A549 (cell line): ENCODE results near the gene NFIA. TPM values are rescaled to one million over a fixed set of nuclear protein-coding genes. Genes with fewer than 3 reads are reported as not detected.

ENCODE experiments used
- ATAC-seq, 2 experiments: fragments of 200-7000 bp in 1 of 2; fragments of >200 bp in 1 of 2; cut with Nextera tagmentation in 1 of 2; cut with Tn5 transposase in 1 of 2; 3 replicates each; pipeline versions ENCODE4 v1.8.0 to v1.9.1; 2018 to 2020; ENCODE audit warnings: mild to moderate bottlenecking in 1 of 2, moderate library complexity in 1 of 2
- CTCF ChIA-PET: fragments of 300-600 bp; sonication (Branson Sonifier 250); formaldehyde crosslinking; extraction: SDS; loops from one replicate; lab custom pipeline; 2021; ENCODE audit warnings: antibody characterized with exemption, inconsistent platforms; lab: Yijun Ruan, JAX
- POLR2A ChIA-PET: fragments of 350-600 bp; formaldehyde crosslinking; extraction: SDS; loops from one replicate; lab custom pipeline; 2021; ENCODE audit warnings: antibody characterized with exemption, inconsistent platforms; lab: Yijun Ruan, JAX
- DNase-seq, 2 experiments: peaks; one replicate each; pipeline versions ENCODE4 v3.0.0 to v3.0.0-alpha.2; 2011 to 2016; ENCODE audit warnings: low read depth in 1 of 2, low spot score in 1 of 2
- FAIRE-seq: peaks from 2 replicates; lab custom pipeline; 2011; peaks lifted over from hg19 to GRCh38; lab: Jason Lieb, UNC
- H3K27ac ChIP-seq, 2 experiments: fragments of >200 bp; sonication (Bioruptor Twin); formaldehyde crosslinking; 3 replicates each; pipeline ENCODE4 v1.5.1; 2016 to 2017
- H3K4me1 ChIP-seq: fragments of >200 bp; sonication (Bioruptor Twin); formaldehyde crosslinking; 3 replicates; pipeline ENCODE4 v1.6.1; 2016
- H3K4me2 ChIP-seq: fragments of >200 bp; sonication (Bioruptor Twin); formaldehyde crosslinking; 3 replicates; pipeline ENCODE4 v1.6.1; 2016
- H3K4me3 ChIP-seq: fragments of >200 bp; sonication (Bioruptor Twin); formaldehyde crosslinking; 3 replicates; pipeline ENCODE4 v1.5.1; 2016
- H3K9me3 ChIP-seq: fragments of >200 bp; sonication (Bioruptor Twin); formaldehyde crosslinking; 3 replicates; pipeline ENCODE4 v1.6.1; 2016
- BHLHE40 ChIP-seq: IDR thresholded peaks from 2 replicates; pipeline ENCODE4 v1.6.1; 2012; ENCODE audit warnings: low read depth, low read length, inconsistent platforms
- CHD2 ChIP-seq: fragments of 150-350 bp; IDR thresholded peaks from 2 replicates; pipeline ENCODE4 v1.6.1; 2014; ENCODE audit warnings: low read length; ENCODE audit not compliant: partially characterized antibody
- EP300 ChIP-seq, 2 experiments: fragments of >200 bp; sonication (Bioruptor Twin); formaldehyde crosslinking; IDR thresholded peaks; 2 replicates in 1 of 2; 3 replicates in 1 of 2; pipeline ENCODE4 v1.6.1; 2016 to 2017
- ESRRA ChIP-seq: fragments of 150-350 bp; IDR thresholded peaks from 2 replicates; pipeline ENCODE4 v1.6.1; 2014; ENCODE audit warnings: mild to moderate bottlenecking, low read length, borderline replicate concordance
- HDAC2 ChIP-seq: fragments of 200-600 bp; sonication (generic); IDR thresholded peaks from 2 replicates; pipeline ENCODE4 v1.6.1; 2016
- HOXA7 ChIP-seq: fragments of 250-450 bp; sonication (Bioruptor Pico); IDR thresholded peaks from 2 replicates; pipeline ENCODE4 v1.5.0; 2020; ENCODE audit warnings: mild to moderate bottlenecking, moderate library complexity
- HOXB5 ChIP-seq: fragments of 250-450 bp; sonication (Bioruptor Pico); IDR thresholded peaks from 2 replicates; pipeline ENCODE4 v1.5.0; 2020; ENCODE audit warnings: mild to moderate bottlenecking, moderate library complexity
- JUNB ChIP-seq: fragments of >200 bp; sonication (Bioruptor Twin); formaldehyde crosslinking; IDR thresholded peaks from 2 replicates; pipeline ENCODE4 v1.6.1; 2016
- KDM5A ChIP-seq: fragments of 200-600 bp; sonication (generic); IDR thresholded peaks from 2 replicates; pipeline ENCODE4 v1.6.1; 2016; ENCODE audit warnings: antibody characterized with exemption, mild to moderate bottlenecking
- MAFK ChIP-seq: fragments of 450-650 bp; IDR thresholded peaks from 2 replicates; pipeline ENCODE4 v1.6.1; 2014; ENCODE audit not compliant: partially characterized antibody
- POLR2A ChIP-seq: IDR thresholded peaks from 2 replicates; pipeline ENCODE4 v1.6.1; 2012; ENCODE audit warnings: mild to moderate bottlenecking, low read length
- RFX5 ChIP-seq: fragments of 450-650 bp; IDR thresholded peaks from 2 replicates; pipeline ENCODE4 v1.7.1; 2014; ENCODE audit warnings: antibody characterized with exemption, mild to moderate bottlenecking, moderate library complexity
- SMC3 ChIP-seq: fragments of >200 bp; sonication (Bioruptor Twin); formaldehyde crosslinking; IDR thresholded peaks from 3 replicates; pipeline ENCODE4 v1.6.1; 2018; ENCODE audit warnings: inconsistent platforms
- TP53 ChIP-seq: fragments of 250-450 bp; sonication (Bioruptor Pico); IDR thresholded peaks from 2 replicates; pipeline ENCODE4 v1.5.0; 2021; ENCODE audit warnings: mild to moderate bottlenecking, moderate library complexity
- ZC3H11A ChIP-seq: fragments of 450-650 bp; IDR thresholded peaks from 2 replicates; pipeline ENCODE4 v1.6.1; 2014; ENCODE audit warnings: antibody characterized with exemption, mild to moderate bottlenecking
- ZSCAN20 ChIP-seq: fragments of 250-450 bp; sonication (Bioruptor Pico); IDR thresholded peaks from 2 replicates; pipeline ENCODE4 v1.8.0; 2022; ENCODE audit warnings: mild to moderate bottlenecking, moderate library complexity
- WGBS: methylation state at CpG from one replicate; pipeline ENCODE4 v1.1.6; 2017; ENCODE audit errors: missing lambda C conversion rate; 5-methylcytosine and 5-hydroxymethylcytosine counted together
- polyA plus RNA-seq, 4 experiments: library from polyadenylated mRNA; depleted of rRNA in 3 of 4; stranded (reverse); fragments of >200 nt; fragmentation: RNase III in 1 of 4; extraction: RNeasy Plus Mini Kit Qiagen cat#74134 plus additional on column Dnase treatment in 1 of 4; gene quantifications; 2 replicates in 3 of 4; 3 replicates in 1 of 4; pipeline ENCODE4 v1.2.3, GENCODE V29; 2011 to 2017
- TF ChIP-seq, protein P1 (sequence below): IDR thresholded peaks from 2 replicates; pipeline ENCODE4 v1.6.1; 2012
- TF ChIP-seq, protein P2 (sequence below): fragments of 450-650 bp; IDR thresholded peaks from 2 replicates; pipeline ENCODE4 v1.6.1; 2014; ENCODE audit warnings: antibody characterized with exemption
- TF ChIP-seq, protein P3 (sequence below): fragments of 200-600 bp; sonication (generic); IDR thresholded peaks from 2 replicates; pipeline ENCODE4 v1.6.1; 2016; ENCODE audit warnings: antibody characterized with exemption, mild to moderate bottlenecking, moderate library complexity

Gene NFIA
- polyA plus RNA-seq, 2 of the 4 experiments (the other 2 are of a cell fraction), result 6.5 to 25.8 TPM

DNA sequence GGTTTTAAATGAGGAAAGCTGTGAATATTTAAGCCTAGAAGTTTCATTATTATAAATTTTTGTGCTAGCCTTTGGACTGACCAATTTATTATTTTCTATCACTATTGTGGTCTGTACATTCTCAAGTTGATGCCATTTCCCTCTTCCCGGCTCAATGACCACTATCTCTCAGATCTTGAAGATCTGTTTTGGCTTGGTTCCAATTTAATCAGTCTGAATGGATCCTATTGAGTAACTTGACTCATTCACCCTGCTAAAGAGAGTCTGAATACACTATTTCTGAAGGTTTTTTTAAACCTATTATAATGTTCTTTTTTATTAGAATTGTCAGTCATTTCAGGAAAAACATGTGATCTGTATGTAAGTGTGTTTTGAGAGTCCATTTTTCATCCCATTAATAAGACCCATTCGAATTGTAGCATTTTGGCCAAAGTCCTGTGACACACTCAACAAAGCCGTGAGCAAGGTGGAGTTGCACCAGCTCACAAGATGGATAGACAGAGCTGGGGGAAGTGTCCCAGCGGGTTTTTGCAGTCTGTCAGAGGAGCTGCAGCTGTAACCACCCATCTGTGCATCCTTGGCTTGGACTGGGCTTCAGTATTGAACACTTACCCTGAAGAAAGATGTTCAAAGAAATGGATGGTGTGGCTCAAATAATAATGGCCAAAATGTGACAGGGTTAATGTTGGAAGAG, 145.6 kb downstream of the NFIA start:
- ChIA-PET POLR2A (no interaction called here), CTCF (interaction anchor here (0.7 kb wide), 1 partner anchor 43 kb away, joined by 3 read pairs; no protein-coding TSS in a partner anchor)
- Histone ChIP-seq H3K27ac (no peak overlapping the region), H3K9me3 (no peaks in the 10 kb centered on the region), H3K4me1 (peaks cover 48% of the 10 kb centered on the region)
- 84% methylated on average over 4 of the region's 4 CpGs for WGBS
- no peak for FAIRE-seq
- TF ChIP-seq MAFK (no peak), ZSCAN20 (CRISPR knock-in tag) (no peak), HDAC2 (no peak), JUNB (no peak), SMC3 (no peak), RFX5 (no peak)
- TF ChIP-seq, protein P1, sequence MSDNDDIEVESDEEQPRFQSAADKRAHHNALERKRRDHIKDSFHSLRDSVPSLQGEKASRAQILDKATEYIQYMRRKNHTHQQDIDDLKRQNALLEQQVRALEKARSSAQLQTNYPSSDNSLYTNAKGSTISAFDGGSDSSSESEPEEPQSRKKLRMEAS, result no peak
- TF ChIP-seq, all 56 proteins: peak for 0
- H3K4me3 ChIP-seq, result no peak overlapping the region
- DNase-seq, result no peak
- no peak overlapping the region for H3K4me2 ChIP-seq
- ATAC-seq, result no peak

DNA sequence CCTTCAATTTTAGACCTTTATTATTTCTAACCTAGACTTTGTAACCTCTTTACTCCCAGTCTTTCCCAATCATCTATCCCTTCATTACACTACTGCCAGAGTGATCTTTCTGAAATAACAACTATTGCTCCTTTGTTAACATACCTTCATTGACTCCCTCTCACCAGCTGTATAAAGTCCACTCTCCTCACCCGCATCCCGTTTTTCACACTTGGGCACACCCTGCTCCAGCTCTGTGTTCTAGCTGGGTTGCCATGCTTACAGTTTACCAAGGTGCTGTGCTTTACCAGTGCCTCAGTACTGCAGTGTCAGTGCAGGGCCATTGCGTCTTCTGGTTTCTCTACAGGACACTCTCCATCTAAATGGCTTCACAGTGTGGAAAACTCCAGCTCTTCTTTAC, 148.2 kb downstream of the NFIA start:
- H3K4me3 ChIP-seq, result no peak overlapping the region
- H3K4me2 ChIP-seq, result no peak overlapping the region
- peaks cover 30% of the 10 kb centered on the region for H3K4me1 ChIP-seq
- WGBS, result 66% methylated on average over 3 of the region's 3 CpGs
- no peaks in the 10 kb centered on the region for H3K9me3 ChIP-seq
- POLR2A ChIA-PET, result no interaction called here
- TF ChIP-seq, protein P2, sequence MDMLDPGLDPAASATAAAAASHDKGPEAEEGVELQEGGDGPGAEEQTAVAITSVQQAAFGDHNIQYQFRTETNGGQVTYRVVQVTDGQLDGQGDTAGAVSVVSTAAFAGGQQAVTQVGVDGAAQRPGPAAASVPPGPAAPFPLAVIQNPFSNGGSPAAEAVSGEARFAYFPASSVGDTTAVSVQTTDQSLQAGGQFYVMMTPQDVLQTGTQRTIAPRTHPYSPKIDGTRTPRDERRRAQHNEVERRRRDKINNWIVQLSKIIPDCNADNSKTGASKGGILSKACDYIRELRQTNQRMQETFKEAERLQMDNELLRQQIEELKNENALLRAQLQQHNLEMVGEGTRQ, result no peak
- DNase-seq, result no peak
- CTCF ChIA-PET, result no interaction called here
- H3K27ac ChIP-seq, result no peak overlapping the region
- no peak for FAIRE-seq
- peak in 1 of 2 experiments; percentile 40; a peak in 2 of 6 replicates for ATAC-seq

DNA sequence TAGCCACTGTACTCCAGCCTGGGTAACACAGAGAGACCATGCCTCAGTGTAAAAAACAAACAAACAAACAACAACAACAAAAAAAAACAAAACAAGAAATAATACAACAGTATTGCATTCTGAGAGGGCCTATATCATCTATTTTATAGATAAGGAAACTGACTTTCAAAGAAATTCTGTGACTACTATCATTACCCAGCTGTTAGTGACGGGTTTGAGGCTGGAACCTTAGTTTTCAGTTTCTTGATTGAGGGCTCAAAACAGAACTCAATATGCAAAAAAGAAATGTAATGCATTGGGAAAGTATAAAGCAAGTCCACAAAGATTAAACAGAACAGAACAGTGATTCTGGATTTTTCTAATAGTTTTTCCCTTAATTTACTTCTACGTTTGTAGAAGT, 149.4 kb downstream of the NFIA start:
- TF ChIP-seq KDM5A, result no peak
- no peak for TF ChIP-seq ZC3H11A
- TF ChIP-seq TP53 (CRISPR knock-in tag), result no peak
- no peak for TF ChIP-seq EP300 (IDR thresholded peaks at IDR 0.05)
- POLR2A ChIA-PET, result no interaction called here
- H3K4me2 ChIP-seq, result no peak overlapping the region
- ATAC-seq, result no peak
- no peak overlapping the region for H3K27ac ChIP-seq
- CTCF ChIA-PET, result no interaction called here
- H3K4me3 ChIP-seq, result no peak overlapping the region
- no peak for FAIRE-seq
- 96% methylated on average over 2 of the region's 2 CpGs for WGBS
- peaks cover 23% of the 10 kb centered on the region; the same call in 2 of the 3 replicates for H3K4me1 ChIP-seq
- DNase-seq, result no peak
- H3K9me3 ChIP-seq, result no peaks in the 10 kb centered on the region

DNA sequence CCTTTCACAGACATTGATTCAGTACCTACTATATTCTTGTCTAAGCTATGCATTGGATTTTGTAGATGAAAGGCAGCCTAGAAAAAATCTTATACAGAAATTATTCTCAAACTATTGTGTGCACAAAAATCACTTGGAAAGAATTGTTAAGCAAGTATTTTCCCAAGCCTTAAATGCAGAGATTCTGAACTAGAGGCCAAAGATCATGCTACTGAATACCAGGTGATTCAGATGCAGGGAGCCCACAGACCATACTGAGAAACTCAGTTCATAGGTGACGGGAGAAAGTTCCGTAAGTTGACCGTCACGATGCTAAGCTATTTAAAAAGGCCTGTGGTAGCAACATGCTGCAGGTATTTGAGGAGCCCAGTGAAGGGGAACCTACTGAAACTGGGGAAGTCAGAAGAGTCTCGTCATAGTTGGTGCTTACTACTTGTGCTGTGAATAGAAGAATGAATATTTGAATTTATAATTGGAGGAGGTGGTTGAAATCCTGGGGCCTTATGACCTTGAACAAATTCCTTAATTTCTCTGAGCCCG, 150.8 kb downstream of the NFIA start:
- no peak for ATAC-seq
- 96% methylated on average over 6 of the region's 6 CpGs for WGBS
- Histone ChIP-seq H3K4me3 (no peak overlapping the region), H3K27ac (no peak overlapping the region), H3K9me3 (no peaks in the 10 kb centered on the region), H3K4me1 (peaks cover 18% of the 10 kb centered on the region), H3K4me2 (no peak overlapping the region)
- CTCF ChIA-PET, result no interaction called here
- POLR2A ChIA-PET, result no interaction called here
- DNase-seq, result no peak
- FAIRE-seq, result no peak
- TF ChIP-seq CHD2 (no peak), HOXB5 (CRISPR knock-in tag) (no peak), ESRRA (no peak), ZSCAN20 (CRISPR knock-in tag) (no peak), HOXA7 (no peak), BHLHE40 (no peak), POLR2A (no peak)
- TF ChIP-seq, protein P3, sequence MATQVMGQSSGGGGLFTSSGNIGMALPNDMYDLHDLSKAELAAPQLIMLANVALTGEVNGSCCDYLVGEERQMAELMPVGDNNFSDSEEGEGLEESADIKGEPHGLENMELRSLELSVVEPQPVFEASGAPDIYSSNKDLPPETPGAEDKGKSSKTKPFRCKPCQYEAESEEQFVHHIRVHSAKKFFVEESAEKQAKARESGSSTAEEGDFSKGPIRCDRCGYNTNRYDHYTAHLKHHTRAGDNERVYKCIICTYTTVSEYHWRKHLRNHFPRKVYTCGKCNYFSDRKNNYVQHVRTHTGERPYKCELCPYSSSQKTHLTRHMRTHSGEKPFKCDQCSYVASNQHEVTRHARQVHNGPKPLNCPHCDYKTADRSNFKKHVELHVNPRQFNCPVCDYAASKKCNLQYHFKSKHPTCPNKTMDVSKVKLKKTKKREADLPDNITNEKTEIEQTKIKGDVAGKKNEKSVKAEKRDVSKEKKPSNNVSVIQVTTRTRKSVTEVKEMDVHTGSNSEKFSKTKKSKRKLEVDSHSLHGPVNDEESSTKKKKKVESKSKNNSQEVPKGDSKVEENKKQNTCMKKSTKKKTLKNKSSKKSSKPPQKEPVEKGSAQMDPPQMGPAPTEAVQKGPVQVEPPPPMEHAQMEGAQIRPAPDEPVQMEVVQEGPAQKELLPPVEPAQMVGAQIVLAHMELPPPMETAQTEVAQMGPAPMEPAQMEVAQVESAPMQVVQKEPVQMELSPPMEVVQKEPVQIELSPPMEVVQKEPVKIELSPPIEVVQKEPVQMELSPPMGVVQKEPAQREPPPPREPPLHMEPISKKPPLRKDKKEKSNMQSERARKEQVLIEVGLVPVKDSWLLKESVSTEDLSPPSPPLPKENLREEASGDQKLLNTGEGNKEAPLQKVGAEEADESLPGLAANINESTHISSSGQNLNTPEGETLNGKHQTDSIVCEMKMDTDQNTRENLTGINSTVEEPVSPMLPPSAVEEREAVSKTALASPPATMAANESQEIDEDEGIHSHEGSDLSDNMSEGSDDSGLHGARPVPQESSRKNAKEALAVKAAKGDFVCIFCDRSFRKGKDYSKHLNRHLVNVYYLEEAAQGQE, result no peak
